Activated effector memory CD4-positive, alpha-beta T cell treated with Interleukin-2 at 50 U/mL for 16 hours (primary cell): ENCODE results near the gene RELB.

Experiments
- DNase-seq: peaks from one replicate; pipeline ENCODE4 v3.0.0-alpha.2; 2020

RELB gene

GRCh38 chr19:45086480-45086879 is 85.2 kb downstream of the RELB start:
- DNase-seq, result no peak

- peak; percentile 55 for DNase-seq
Measured at GRCh38 chr19:45087531-45087930, 86.3 kb downstream of the RELB start.
